HG03460 (cell line): ENCODE measurements around the gene ZNF281.
"Not testable (repeated sequence)": the region's sequence is repeated elsewhere in the genome, so short reads cannot be mapped to it uniquely, and the experiment has no call there.

ENCODE experiments used
- ATAC-seq: cut with Tn5 transposase; IDR thresholded peaks from one replicate; pipeline ENCODE4 v1.9.1; 2021; ENCODE audit not compliant: unreplicated experiment

The ZNF281 gene

GRCh38 chr1:200364831-200365230, 45.0 kb downstream of the ZNF281 start:
- ATAC-seq, result no peak

- no peak for ATAC-seq
These were observed 45.6 kb downstream of the ZNF281 start for GRCh38 chr1:200364091-200364759.

GRCh38 chr1:200363264-200363933, 46.4 kb downstream of the ZNF281 start:
- no peak for ATAC-seq

- no peak for ATAC-seq
These were observed 47.4 kb downstream of the ZNF281 start for GRCh38 chr1:200362421-200362820.

GRCh38 chr1:200359610-200360163, 50.1 kb downstream of the ZNF281 start:
- no peak for ATAC-seq

- not testable (repeated sequence) for ATAC-seq
These were observed 51.9 kb downstream of the ZNF281 start for GRCh38 chr1:200357925-200358324.

GRCh38 chr1:200355801-200356200, 54.0 kb downstream of the ZNF281 start:
- no peak for ATAC-seq
